ENCODE measurements around the gene COMMD2. TPM values are rescaled to one million over a fixed set of nuclear protein-coding genes. Genes with fewer than 3 reads are reported as not detected.

Gene COMMD2
- total RNA-seq, 4 donors from 2014 or later, result 16.8 to 21.5 (median 20.3) TPM

DNA sequence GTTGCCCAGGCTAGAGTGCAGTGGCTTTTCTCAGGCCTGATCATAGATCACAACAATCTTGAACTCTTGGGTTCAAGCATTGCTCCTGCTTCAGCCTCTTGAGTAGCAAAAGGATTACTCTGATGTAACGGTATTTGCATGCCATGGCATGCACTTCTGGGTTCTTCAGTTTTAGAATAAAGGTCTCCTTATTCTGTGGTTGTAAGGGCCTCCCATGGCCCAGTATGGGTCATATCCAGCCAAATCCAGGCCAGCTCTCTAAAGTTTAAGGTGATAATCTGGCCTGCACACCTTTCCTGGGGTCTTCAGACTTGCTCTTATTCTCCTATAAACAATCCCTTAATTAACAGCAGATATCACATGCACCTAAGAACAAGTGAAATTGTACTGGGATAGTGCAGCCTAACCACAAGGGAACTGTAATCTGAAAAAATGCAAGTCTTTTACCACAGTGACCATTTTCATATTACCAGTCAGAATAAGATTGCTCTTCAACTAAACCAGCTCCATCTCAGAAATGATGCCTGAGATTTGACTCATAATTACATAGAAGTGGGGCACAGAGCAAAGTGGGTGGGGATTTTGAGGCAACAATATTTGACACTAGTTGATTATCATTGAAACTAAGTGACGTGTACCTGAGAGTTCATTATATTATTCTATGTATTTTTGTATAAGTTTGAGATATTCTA is 25.4 kb downstream of the COMMD2 start:
- 73 to 86% methylated on average over 2 of the region's 2 CpGs for WGBS, 2 donors
- H3K4me3 ChIP-seq (ENCODE audit: low read depth, poor library complexity, severe bottlenecking), result no peak overlapping the region
- no peak for DNase-seq (ENCODE audit: low spot score in 2 of 2)
- intact Hi-C loops (cut with DNase I; ENCODE audit: low total_unique reads), result no loop called here
- TF ChIP-seq, protein P1, sequence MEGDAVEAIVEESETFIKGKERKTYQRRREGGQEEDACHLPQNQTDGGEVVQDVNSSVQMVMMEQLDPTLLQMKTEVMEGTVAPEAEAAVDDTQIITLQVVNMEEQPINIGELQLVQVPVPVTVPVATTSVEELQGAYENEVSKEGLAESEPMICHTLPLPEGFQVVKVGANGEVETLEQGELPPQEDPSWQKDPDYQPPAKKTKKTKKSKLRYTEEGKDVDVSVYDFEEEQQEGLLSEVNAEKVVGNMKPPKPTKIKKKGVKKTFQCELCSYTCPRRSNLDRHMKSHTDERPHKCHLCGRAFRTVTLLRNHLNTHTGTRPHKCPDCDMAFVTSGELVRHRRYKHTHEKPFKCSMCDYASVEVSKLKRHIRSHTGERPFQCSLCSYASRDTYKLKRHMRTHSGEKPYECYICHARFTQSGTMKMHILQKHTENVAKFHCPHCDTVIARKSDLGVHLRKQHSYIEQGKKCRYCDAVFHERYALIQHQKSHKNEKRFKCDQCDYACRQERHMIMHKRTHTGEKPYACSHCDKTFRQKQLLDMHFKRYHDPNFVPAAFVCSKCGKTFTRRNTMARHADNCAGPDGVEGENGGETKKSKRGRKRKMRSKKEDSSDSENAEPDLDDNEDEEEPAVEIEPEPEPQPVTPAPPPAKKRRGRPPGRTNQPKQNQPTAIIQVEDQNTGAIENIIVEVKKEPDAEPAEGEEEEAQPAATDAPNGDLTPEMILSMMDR (IDR thresholded peaks at IDR 0.05), result no peak
- no peak for TF ChIP-seq POLR2A (IDR thresholded peaks at IDR 0.05)

DNA sequence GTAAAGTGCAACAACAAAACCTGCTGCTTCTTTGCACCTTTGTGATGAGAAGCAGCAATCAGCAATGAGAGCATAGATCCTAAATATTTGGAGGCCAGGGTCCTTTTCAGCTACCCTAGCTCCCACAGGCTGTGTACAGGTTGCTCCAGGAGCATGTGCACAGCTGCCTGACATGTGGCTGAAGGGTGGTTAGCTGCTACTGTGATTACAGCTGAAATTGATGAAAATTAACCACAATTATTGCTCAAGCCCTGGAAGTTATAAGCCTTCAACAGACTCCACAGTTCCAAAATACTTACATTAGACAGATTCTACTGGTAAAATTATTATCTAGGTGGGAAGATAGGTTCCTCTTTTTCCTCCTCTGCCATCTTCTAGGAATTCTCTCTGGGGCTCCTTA is 28.5 kb downstream of the COMMD2 start:
- no peak for DNase-seq (ENCODE audit: low spot score in 2 of 2)
- TF ChIP-seq, protein P1 (IDR thresholded peaks at IDR 0.05), result no peak
- TF ChIP-seq POLR2A (IDR thresholded peaks at IDR 0.05), result no peak
- intact Hi-C loops (cut with DNase I; ENCODE audit: low total_unique reads), result no loop called here
- no peak overlapping the region for H3K4me3 ChIP-seq (ENCODE audit: low read depth, poor library complexity, severe bottlenecking)

DNA sequence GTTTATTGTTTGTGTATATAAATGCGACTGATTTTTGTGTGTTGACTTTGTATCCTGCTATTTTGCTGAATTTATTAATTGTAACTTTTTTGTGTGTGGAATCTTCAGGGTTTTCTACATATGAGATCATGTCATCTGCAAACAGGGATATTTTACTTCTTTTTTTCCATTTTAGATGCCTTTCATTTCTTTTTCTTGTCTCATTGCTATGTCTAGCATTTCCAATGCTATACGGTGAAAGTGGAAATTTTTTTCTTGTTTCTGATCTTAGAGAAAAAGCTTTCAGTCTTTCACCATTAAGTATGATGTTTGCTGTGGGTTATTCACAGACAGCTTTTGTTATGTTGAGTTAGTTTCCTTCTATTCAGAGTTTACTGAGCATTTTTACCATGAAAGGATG is 31.4 kb downstream of the COMMD2 start:
- WGBS, 2 donors, result 97 to 98% methylated on average over 2 of the region's 2 CpGs
- intact Hi-C loops (cut with DNase I; ENCODE audit: low total_unique reads), result no loop called here
- DNase-seq (ENCODE audit: low spot score in 2 of 2), result no peak
- H3K4me3 ChIP-seq (ENCODE audit: low read depth, poor library complexity, severe bottlenecking), result no peak overlapping the region
- no peak for TF ChIP-seq POLR2A (IDR thresholded peaks at IDR 0.05)
- TF ChIP-seq, protein P1 (IDR thresholded peaks at IDR 0.05), result no peak

DNA sequence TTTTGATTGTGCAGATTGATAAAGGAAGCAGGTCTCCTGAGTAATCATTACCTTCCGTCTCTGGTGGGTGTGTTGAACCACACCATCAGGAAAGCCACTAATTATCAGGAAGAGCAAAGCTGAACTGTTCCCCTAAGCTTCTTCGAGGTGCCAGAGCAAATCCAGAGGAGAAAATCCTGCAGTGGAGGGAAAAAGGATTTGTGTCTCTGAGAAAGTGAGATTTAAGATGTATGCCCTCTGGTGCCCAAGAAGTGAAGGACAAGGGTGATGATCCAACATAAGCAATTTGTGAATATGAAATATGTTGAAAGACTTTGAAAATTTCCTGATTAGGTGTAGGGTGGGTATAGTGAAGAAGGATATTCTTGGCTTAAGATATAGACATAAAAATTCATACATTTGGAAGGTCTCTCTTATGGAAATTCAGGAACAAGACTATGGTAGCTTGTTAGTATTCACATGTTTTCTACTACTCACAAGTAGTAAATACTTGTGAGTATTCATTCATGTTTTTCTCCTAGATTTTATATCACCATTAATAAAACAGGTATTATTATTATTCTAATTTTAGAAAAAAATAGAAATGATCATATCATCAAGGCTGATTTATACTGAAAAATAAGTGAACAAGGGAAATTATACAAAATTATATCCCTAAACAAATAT is 34.8 kb downstream of the COMMD2 start:
- 7 to 12% methylated on average over 2 of the region's 2 CpGs for WGBS, 2 donors
- DNase-seq (ENCODE audit: low spot score in 2 of 2), result peak in 1 of 2 donors; percentile 60
- intact Hi-C loops (cut with DNase I; ENCODE audit: low total_unique reads), result loop anchor here (1.0 kb wide), 1 partner anchor 203 kb away; no protein-coding TSS in a partner anchor
- TF ChIP-seq, protein P1 (IDR thresholded peaks at IDR 0.05), result peak in 1 of 3 donors; percentile 42
- no peak for TF ChIP-seq POLR2A (IDR thresholded peaks at IDR 0.05)
- H3K4me3 ChIP-seq (ENCODE audit: low read depth, poor library complexity, severe bottlenecking), result no peak overlapping the region

DNA sequence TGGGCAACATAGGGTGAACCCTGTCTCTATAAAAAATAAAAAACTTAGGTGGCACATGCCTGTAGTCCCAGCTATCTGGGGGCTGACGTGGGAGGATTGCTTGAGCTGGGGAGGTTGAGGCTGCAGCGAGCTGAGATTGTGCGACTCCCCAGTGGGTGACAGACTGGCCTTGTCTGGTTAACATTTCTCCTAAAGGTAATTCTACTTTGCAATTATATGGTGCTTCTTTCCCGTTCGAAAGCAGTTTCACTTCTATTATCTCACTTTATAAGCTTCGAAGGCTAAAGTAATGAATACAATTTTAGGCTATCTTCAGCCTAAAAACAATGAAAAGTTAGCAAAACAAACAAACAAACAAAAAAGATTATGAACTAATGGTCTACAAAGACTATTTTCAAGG is 35.3 kb downstream of the COMMD2 start:
- TF ChIP-seq POLR2A (IDR thresholded peaks at IDR 0.05), result no peak
- TF ChIP-seq, protein P1 (IDR thresholded peaks at IDR 0.05), result no peak
- intact Hi-C loops (cut with DNase I; ENCODE audit: low total_unique reads), result loop anchor here (1.0 kb wide), 1 partner anchor 203 kb away; no protein-coding TSS in a partner anchor
- H3K4me3 ChIP-seq (ENCODE audit: low read depth, poor library complexity, severe bottlenecking), result no peak overlapping the region
- DNase-seq (ENCODE audit: low spot score in 2 of 2), result no peak
- 74 to 90% methylated on average over 6 of the region's 6 CpGs for WGBS, 2 donors

Measured in lower leg skin (tissue), 4 donors.